Loucy (cell line): ENCODE data around the gene NAT9.

ENCODE experiments used
- H2AFZ ChIP-seq: fragments of 200-600 bp; sonication (generic); 2 replicates; pipeline ENCODE4 v1.6.0; 2016; ENCODE audit warnings: antibody characterized with exemption, mild to moderate bottlenecking, low read length, moderate library complexity
- H3F3A ChIP-seq: fragments of 200-600 bp; 2 replicates; pipeline ENCODE4 v1.6.0; 2016; ENCODE audit warnings: antibody characterized with exemption, low read depth, mild to moderate bottlenecking
- H3K27me3 ChIP-seq: fragments of 200-600 bp; sonication (generic); 2 replicates; pipeline ENCODE4 v1.6.1; 2014; ENCODE audit warnings: low read length, mild to moderate bottlenecking; ENCODE audit not compliant: insufficient read depth, poor library complexity, severe bottlenecking
- H3K36me3 ChIP-seq: fragments of 200-600 bp; sonication (generic); 2 replicates; pipeline ENCODE4 v1.6.1; 2016; ENCODE audit warnings: low read length; ENCODE audit not compliant: insufficient read depth
- H3K4me1 ChIP-seq: fragments of 200-600 bp; sonication (generic); 2 replicates; pipeline ENCODE4 v1.5.1; 2014; ENCODE audit warnings: low read length, mild to moderate bottlenecking; ENCODE audit not compliant: insufficient read depth, poor library complexity, severe bottlenecking
- H3K4me2 ChIP-seq: fragments of 200-600 bp; sonication (generic); 2 replicates; pipeline ENCODE4 v1.6.0; 2014; ENCODE audit warnings: antibody characterized with exemption, low read length, low read depth, mild to moderate bottlenecking; ENCODE audit not compliant: poor library complexity, severe bottlenecking
- H3K4me3 ChIP-seq: fragments of 200-600 bp; sonication (generic); 2 replicates; pipeline ENCODE4 v1.5.1; 2014; ENCODE audit warnings: low read length, mild to moderate bottlenecking, mixed read lengths; ENCODE audit not compliant: poor library complexity, severe bottlenecking
- H3K79me2 ChIP-seq: fragments of 200-600 bp; sonication (generic); 2 replicates; pipeline ENCODE4 v1.6.1; 2014; ENCODE audit warnings: low read length; ENCODE audit not compliant: insufficient read depth
- H3K9ac ChIP-seq: fragments of 200-600 bp; sonication (generic); 2 replicates; pipeline ENCODE4 v1.6.0; 2014; ENCODE audit warnings: mild to moderate bottlenecking, low read depth, low read length, moderate library complexity; ENCODE audit not compliant: poor library complexity, severe bottlenecking
- H3K9me2 ChIP-seq: fragments of 200-600 bp; sonication (generic); replicated peaks from 2 replicates; pipeline ENCODE4 v1.6.1; 2016; ENCODE audit warnings: low read depth, low read length, mixed read lengths
- H3K9me3 ChIP-seq: fragments of 200-600 bp; sonication (generic); 2 replicates; pipeline ENCODE4 v1.6.1; 2014; ENCODE audit warnings: mild to moderate bottlenecking, antibody characterized with exemption, low read length, low read depth; ENCODE audit not compliant: insufficient read depth
- H4K20me1 ChIP-seq: fragments of 200-600 bp; sonication (generic); 2 replicates; pipeline ENCODE4 v1.6.0; 2014; ENCODE audit warnings: antibody characterized with exemption, low read length, mild to moderate bottlenecking; ENCODE audit not compliant: insufficient read depth, poor library complexity, severe bottlenecking
- CTCF ChIP-seq: fragments of 200-600 bp; sonication (generic); conservative IDR thresholded peaks from 2 replicates; pipeline ENCODE4 v1.5.1; 2014; ENCODE audit warnings: mild to moderate bottlenecking, antibody characterized with exemption, low read length
- EZH2phosphoT487 ChIP-seq: fragments of 200-600 bp; IDR thresholded peaks from 2 replicates; pipeline ENCODE4 v1.6.1; 2018; ENCODE audit warnings: antibody characterized with exemption, mild to moderate bottlenecking, moderate library complexity, borderline replicate concordance

The NAT9 gene

DNA sequence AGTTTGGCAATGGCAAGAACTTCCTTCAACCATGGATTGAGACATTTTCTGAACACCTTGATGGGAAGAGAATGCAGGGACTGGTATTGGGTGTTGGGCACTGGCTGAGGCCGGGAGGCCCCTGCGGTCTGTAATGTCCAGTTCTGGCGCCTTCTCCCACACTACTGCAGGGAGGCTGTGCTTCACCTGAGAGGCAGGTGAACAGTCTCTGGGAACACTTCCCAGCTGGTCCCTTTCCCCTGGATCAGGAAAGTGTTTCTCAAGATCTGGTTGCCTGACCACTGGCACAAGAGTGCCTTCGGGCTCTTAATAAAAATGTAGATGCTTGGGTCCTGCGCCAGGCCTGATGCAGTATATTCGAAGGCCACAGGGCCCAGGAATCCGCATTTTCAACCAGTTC lies 28.5 kb upstream of the NAT9 start:
- no peaks in the 10 kb centered on the region for H3K4me1 ChIP-seq
- H2AFZ ChIP-seq, result no peak overlapping the region
- H3K9me3 ChIP-seq, result no peaks in the 10 kb centered on the region
- no peaks in the 10 kb centered on the region for H3K27me3 ChIP-seq
- no peak overlapping the region for H3K4me2 ChIP-seq
- no peak overlapping the region for H3K4me3 ChIP-seq
- no peaks in the 10 kb centered on the region for H3K9me2 ChIP-seq
- no peaks in the 10 kb centered on the region for H4K20me1 ChIP-seq
- TF ChIP-seq CTCF (no peak), EZH2phosphoT487 (no peak)
- no peaks in the 10 kb centered on the region for H3F3A ChIP-seq
- peaks cover 8% of the 10 kb centered on the region; the same call in 1 of the 2 replicates for H3K36me3 ChIP-seq
- no peak overlapping the region for H3K9ac ChIP-seq
- no peaks in the 10 kb centered on the region for H3K79me2 ChIP-seq

- no peaks in the 10 kb centered on the region for H3K9me2 ChIP-seq
- H3K4me3 ChIP-seq, result no peak overlapping the region
- TF ChIP-seq CTCF (no peak), EZH2phosphoT487 (no peak)
- no peaks in the 10 kb centered on the region for H3K4me1 ChIP-seq
- no peaks in the 10 kb centered on the region for H3K27me3 ChIP-seq
- H3K9me3 ChIP-seq, result no peaks in the 10 kb centered on the region
- no peaks in the 10 kb centered on the region for H4K20me1 ChIP-seq
- no peaks in the 10 kb centered on the region for H3K79me2 ChIP-seq
- no peak overlapping the region for H3K9ac ChIP-seq
- H3K4me2 ChIP-seq, result no peak overlapping the region
- peaks cover 11% of the 10 kb centered on the region; the same call in 1 of the 2 replicates for H3K36me3 ChIP-seq
- no peaks in the 10 kb centered on the region for H3F3A ChIP-seq
- H2AFZ ChIP-seq, result no peak overlapping the region
Observed at GRCh38 chr17:74803971-74804370, 27.8 kb upstream of the NAT9 start.

DNA sequence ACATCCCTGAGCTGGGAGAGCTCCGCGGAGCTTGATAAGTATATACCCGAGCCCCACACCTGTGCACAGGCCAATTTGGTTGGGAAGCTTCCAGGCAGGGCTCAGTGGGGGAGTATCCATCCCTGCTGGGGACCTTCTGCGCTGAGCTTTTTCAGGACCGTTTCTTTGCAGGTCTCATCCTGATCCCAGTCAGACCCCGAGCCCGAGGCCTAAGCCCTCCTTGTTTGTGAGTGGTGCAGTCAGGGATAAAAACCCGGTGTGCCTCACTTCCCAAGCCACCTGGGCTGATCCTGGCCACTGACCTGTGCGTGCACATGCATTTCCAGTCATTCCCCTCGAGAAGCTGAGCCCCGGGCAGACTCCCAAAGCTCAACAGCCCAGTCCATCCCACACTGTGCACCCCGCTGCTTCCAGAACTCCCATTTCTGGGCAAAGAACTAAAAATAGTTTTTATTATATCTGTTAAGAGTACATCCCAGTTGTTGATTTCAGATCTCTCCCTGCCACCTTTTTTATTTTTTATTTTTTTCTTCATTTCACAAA lies 27.3 kb upstream of the NAT9 start:
- no peak for TF ChIP-seq EZH2phosphoT487
- no peak for TF ChIP-seq CTCF
- Histone ChIP-seq H3K9ac (no peak overlapping the region), H3K79me2 (no peaks in the 10 kb centered on the region), H3K4me3 (no peak overlapping the region), H3K4me2 (no peak overlapping the region), H3F3A (no peaks in the 10 kb centered on the region), H3K4me1 (no peaks in the 10 kb centered on the region), H3K36me3 (peaks cover 11% of the 10 kb centered on the region; the same call in 1 of the 2 replicates), H3K9me2 (no peaks in the 10 kb centered on the region), H4K20me1 (no peaks in the 10 kb centered on the region), H3K9me3 (no peaks in the 10 kb centered on the region), H2AFZ (no peak overlapping the region), H3K27me3 (no peaks in the 10 kb centered on the region)
